HepG2 (cell line): Measurements from ENCODE around the gene HSPA1A. TPM values are rescaled to one million over a fixed set of nuclear protein-coding genes. Genes with fewer than 3 reads are reported as not detected.

Experiments
- ATAD3A ChIP-seq: sonication (generic); formaldehyde crosslinking; IDR thresholded peaks from 2 replicates; pipeline ENCODE4 v1.4.0; 2020; ENCODE audit warnings: missing genetic modification reagents
- BHLHE40 ChIP-seq: IDR thresholded peaks from 2 replicates; pipeline ENCODE4 v1.6.1; 2011; ENCODE audit warnings: low read length, improper control_type of control experiment
- CBX1 ChIP-seq: IDR thresholded peaks from one replicate; pipeline ENCODE4 v1.6.1; 2016; ENCODE audit warnings: antibody characterized with exemption, low read depth
- FOXJ3 ChIP-seq: sonication (generic); formaldehyde crosslinking; IDR thresholded peaks from 2 replicates; pipeline ENCODE4 v1.4.0; 2020; ENCODE audit warnings: missing genetic modification reagents, mild to moderate bottlenecking, borderline replicate concordance
- HDAC1 ChIP-seq: sonication (generic); formaldehyde crosslinking; IDR thresholded peaks from 2 replicates; pipeline ENCODE4 v1.5.1; 2020; ENCODE audit warnings: mild to moderate bottlenecking, missing genetic modification reagents
- HNRNPL ChIP-seq: fragments of 200-400 bp; formaldehyde crosslinking; IDR thresholded peaks from 2 replicates; pipeline ENCODE4 v1.6.1; 2017; ENCODE audit warnings: mild to moderate bottlenecking, low read depth, low read length
- KDM2A ChIP-seq: sonication (generic); formaldehyde crosslinking; IDR thresholded peaks from 2 replicates; pipeline ENCODE4 v1.4.0; 2020; ENCODE audit warnings: low read depth, missing genetic modification reagents, borderline replicate concordance
- RBAK ChIP-seq: sonication (generic); formaldehyde crosslinking; IDR thresholded peaks from 2 replicates; pipeline ENCODE4 v1.5.1; 2020; ENCODE audit warnings: mild to moderate bottlenecking, missing genetic modification reagents
- SKIL ChIP-seq: sonication (generic); formaldehyde crosslinking; IDR thresholded peaks from 2 replicates; pipeline ENCODE4 v1.8.0; 2022; ENCODE audit warnings: missing genetic modification reagents, mild to moderate bottlenecking, moderate library complexity, borderline replicate concordance
- SMAD1 ChIP-seq: sonication (generic); formaldehyde crosslinking; IDR thresholded peaks from 2 replicates; pipeline ENCODE4 v1.4.0; 2020; ENCODE audit warnings: missing genetic modification reagents, low read depth, mild to moderate bottlenecking, borderline replicate concordance
- SPEN ChIP-seq: sonication (generic); formaldehyde crosslinking; IDR thresholded peaks from 2 replicates; pipeline ENCODE4 v1.5.1; 2020; ENCODE audit warnings: low read depth, mild to moderate bottlenecking, missing genetic modification reagents
- TAF15 ChIP-seq: fragments of 200-400 bp; formaldehyde crosslinking; IDR thresholded peaks from one replicate; pipeline ENCODE4 v1.6.1; 2018; ENCODE audit warnings: mild to moderate bottlenecking, low read depth, low read length; ENCODE audit not compliant: poor library complexity, severe bottlenecking
- THAP11 ChIP-seq: IDR thresholded peaks from 2 replicates; pipeline ENCODE4 v1.6.1; 2016; ENCODE audit warnings: missing biosample characterization, missing genetic modification reagents
- U2AF1 ChIP-seq: fragments of 200-400 bp; formaldehyde crosslinking; optimal IDR thresholded peaks from 2 replicates; pipeline ENCODE3; 2017; ENCODE audit warnings: mild to moderate bottlenecking, low read depth, low read length
- YEATS2 ChIP-seq: sonication (generic); formaldehyde crosslinking; IDR thresholded peaks from 2 replicates; pipeline ENCODE4 v1.4.0; 2020; ENCODE audit warnings: missing genetic modification reagents, borderline replicate concordance
- ZBTB21 ChIP-seq: sonication (generic); formaldehyde crosslinking; IDR thresholded peaks from 2 replicates; pipeline ENCODE4 v1.4.0; 2020; ENCODE audit warnings: missing genetic modification reagents
- ZNF138 ChIP-seq: sonication (generic); formaldehyde crosslinking; IDR thresholded peaks from 2 replicates; pipeline ENCODE4 v1.5.0; 2020; ENCODE audit warnings: mild to moderate bottlenecking, low read depth, missing genetic modification reagents
- ZNF224 ChIP-seq: sonication (generic); formaldehyde crosslinking; IDR thresholded peaks from 2 replicates; pipeline ENCODE4 v1.5.0; 2020; ENCODE audit warnings: mild to moderate bottlenecking, missing genetic modification reagents
- ZNF232 ChIP-seq: sonication (generic); formaldehyde crosslinking; IDR thresholded peaks from 2 replicates; pipeline ENCODE4 v1.4.0; 2020; ENCODE audit warnings: missing genetic modification reagents, borderline replicate concordance
- ZNF263 ChIP-seq: sonication (generic); formaldehyde crosslinking; IDR thresholded peaks from 2 replicates; pipeline ENCODE4 v1.4.0; 2020; ENCODE audit warnings: missing genetic modification reagents
- ZNF3 ChIP-seq: IDR thresholded peaks from 2 replicates; pipeline ENCODE4 v1.7.0; 2017; ENCODE audit warnings: inconsistent platforms
- ZNF576 ChIP-seq: sonication (generic); formaldehyde crosslinking; IDR thresholded peaks from 2 replicates; pipeline ENCODE4 v1.4.0; 2020; ENCODE audit warnings: mild to moderate bottlenecking, missing genetic modification reagents
- ZNF891 ChIP-seq: sonication (generic); formaldehyde crosslinking; IDR thresholded peaks from 2 replicates; pipeline ENCODE4 v1.5.0; 2020; ENCODE audit warnings: mild to moderate bottlenecking, missing genetic modification reagents
- polyA plus RNA-seq, 8 experiments: library from polyadenylated mRNA; depleted of rRNA in 3 of 8; stranded (reverse) in 7 of 8; unstranded in 1 of 8; fragments of >200 nt; fragmentation: Illumina TruSeq in 4 of 8; extraction: Trizol in 4 of 8; gene quantifications; 2 replicates each; pipeline versions ENCODE4 v1.2.1 to v1.2.3, GENCODE V29; 2011 to 2016; ENCODE audit warnings: low read depth in 4 of 8, missing spikeins in 1 of 8, mixed read lengths in 1 of 8; ENCODE audit not compliant: insufficient read depth in 1 of 8
- total RNA-seq, 5 experiments: library from RNA; depleted of rRNA; stranded (reverse); fragments of >200 nt; fragmentation: Illumina TruSeq; extraction: Trizol; gene quantifications; 2 replicates each; pipeline ENCODE4 v1.2.3, GENCODE V29; 2016; ENCODE audit warnings: low read depth in 1 of 5
- TF ChIP-seq, protein P1 (sequence below): sonication (generic); formaldehyde crosslinking; IDR thresholded peaks from 2 replicates; pipeline ENCODE4 v1.8.1; 2023; ENCODE audit warnings: mild to moderate bottlenecking, missing genetic modification reagents
- TF ChIP-seq, protein P2 (sequence below): sonication (generic); formaldehyde crosslinking; IDR thresholded peaks from 2 replicates; pipeline ENCODE4 v1.4.0; 2020; ENCODE audit warnings: mild to moderate bottlenecking, missing genetic modification reagents

HSPA1A gene
- total and polyA plus RNA-seq, 2 of the 13 experiments (the other 11 are each of a cell fraction or from before 2014, with no cell fraction given): 44.5 to 85.0 TPM

GRCh38 chr6:31827286-31828079 is 12.1 kb downstream of the HSPA1A start, which contains the start of gene HSPA1B (continued):
- TF ChIP-seq SKIL (CRISPR knock-in tag) (no peak), HDAC1 (CRISPR knock-in tag) (peak; percentile 75), ZNF263 (CRISPR knock-in tag) (peak; percentile 67), TAF15 (peak; percentile 54), SMAD1 (no peak), CBX1 (peak; percentile 97), ZNF891 (CRISPR knock-in tag) (peak; percentile 97), ZNF576 (CRISPR knock-in tag) (no peak), SPEN (CRISPR knock-in tag) (peak; percentile 69), FOXJ3 (0 out of 2 replicates have a peak, but pooled peaks have one; percentile 38), ATAD3A (CRISPR knock-in tag) (peak; percentile 69; the same call in 1 of the 2 replicates), ZNF138 (CRISPR knock-in tag) (peak; percentile 88), ZNF3 (CRISPR knock-in tag) (no peak), KDM2A (CRISPR knock-in tag) (peak; percentile 82; the same call in 1 of the 2 replicates), ZNF224 (peak; percentile 91; the same call in 1 of the 2 replicates), U2AF1 (peak; percentile 88), ZBTB21 (CRISPR knock-in tag) (no peak), BHLHE40 (0 out of 2 replicates have a peak, but pooled peaks have one; percentile 22), RBAK (CRISPR knock-in tag) (peak; percentile 30; the same call in 1 of the 2 replicates), YEATS2 (peak; percentile 69; the same call in 1 of the 2 replicates), HNRNPL (peak; percentile 74; the same call in 1 of the 2 replicates), THAP11 (CRISPR knock-in tag) (peak; percentile 61), ZNF232 (CRISPR knock-in tag) (peak; percentile 89; the same call in 1 of the 2 replicates)
- TF ChIP-seq, protein P1, sequence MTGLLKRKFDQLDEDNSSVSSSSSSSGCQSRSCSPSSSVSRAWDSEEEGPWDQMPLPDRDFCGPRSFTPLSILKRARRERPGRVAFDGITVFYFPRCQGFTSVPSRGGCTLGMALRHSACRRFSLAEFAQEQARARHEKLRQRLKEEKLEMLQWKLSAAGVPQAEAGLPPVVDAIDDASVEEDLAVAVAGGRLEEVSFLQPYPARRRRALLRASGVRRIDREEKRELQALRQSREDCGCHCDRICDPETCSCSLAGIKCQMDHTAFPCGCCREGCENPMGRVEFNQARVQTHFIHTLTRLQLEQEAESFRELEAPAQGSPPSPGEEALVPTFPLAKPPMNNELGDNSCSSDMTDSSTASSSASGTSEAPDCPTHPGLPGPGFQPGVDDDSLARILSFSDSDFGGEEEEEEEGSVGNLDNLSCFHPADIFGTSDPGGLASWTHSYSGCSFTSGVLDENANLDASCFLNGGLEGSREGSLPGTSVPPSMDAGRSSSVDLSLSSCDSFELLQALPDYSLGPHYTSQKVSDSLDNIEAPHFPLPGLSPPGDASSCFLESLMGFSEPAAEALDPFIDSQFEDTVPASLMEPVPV: peak; percentile 79
- TF ChIP-seq, protein P2, sequence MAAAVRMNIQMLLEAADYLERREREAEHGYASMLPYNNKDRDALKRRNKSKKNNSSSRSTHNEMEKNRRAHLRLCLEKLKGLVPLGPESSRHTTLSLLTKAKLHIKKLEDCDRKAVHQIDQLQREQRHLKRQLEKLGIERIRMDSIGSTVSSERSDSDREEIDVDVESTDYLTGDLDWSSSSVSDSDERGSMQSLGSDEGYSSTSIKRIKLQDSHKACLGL (CRISPR knock-in tag): peak; percentile 82; the same call in 1 of the 2 replicates
